HG03103 (cell line): ENCODE measurements around the gene INSR.
"Not testable (repeated sequence)": the region's sequence is repeated elsewhere in the genome, so short reads cannot be mapped to it uniquely, and the experiment has no call there.

Source experiments
- ATAC-seq: cut with Tn5 transposase; IDR thresholded peaks from one replicate; pipeline ENCODE4 v1.9.1; 2021; ENCODE audit warnings: low read depth; ENCODE audit not compliant: unreplicated experiment

The INSR gene

GRCh38 chr19:7149956-7150705 lies 144.1 kb downstream of the INSR start:
- ATAC-seq, result no peak

DNA sequence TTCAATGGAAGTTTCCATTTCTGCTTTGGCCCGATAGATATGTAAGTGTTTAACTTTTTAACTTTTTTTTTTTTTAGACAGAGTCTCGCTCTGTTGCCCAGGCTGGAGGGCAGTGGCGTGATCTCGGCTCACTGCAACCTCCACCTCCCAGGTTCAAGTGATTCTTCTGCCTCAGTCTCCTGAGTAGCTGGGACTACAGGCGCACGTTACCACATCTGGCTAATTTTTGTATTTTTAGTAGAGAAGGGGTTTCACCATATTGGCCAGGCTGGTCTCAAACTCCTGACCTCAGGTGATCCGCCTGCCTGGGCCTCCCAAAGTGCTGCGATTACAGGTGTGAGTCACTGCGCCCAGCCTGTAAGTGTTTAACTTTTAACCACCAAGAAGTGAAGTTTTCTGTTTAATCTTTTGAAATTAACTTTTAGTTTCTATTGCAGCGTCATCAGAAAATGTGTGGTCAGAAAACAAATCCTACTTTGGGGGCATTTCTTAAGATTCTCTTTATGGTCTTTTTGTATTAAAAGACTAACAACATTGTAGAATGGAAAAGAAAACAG lies 147.0 kb downstream of the INSR start:
- ATAC-seq, result not testable (repeated sequence)

- ATAC-seq, result not testable (repeated sequence)
Measured at GRCh38 chr19:7146086-7146485, 148.1 kb downstream of the INSR start.

- ATAC-seq, result no peak
Measured at GRCh38 chr19:7145494-7145893, 148.7 kb downstream of the INSR start.

GRCh38 chr19:7142771-7143170 lies 151.4 kb downstream of the INSR start:
- no peak for ATAC-seq

- no peak for ATAC-seq
Measured at GRCh38 chr19:7140137-7140536, 154.1 kb downstream of the INSR start.

- ATAC-seq, result no peak
Measured at GRCh38 chr19:7139095-7139494, 155.1 kb downstream of the INSR start.

- no peak for ATAC-seq
Measured at GRCh38 chr19:7138402-7138801, 155.8 kb downstream of the INSR start.

DNA sequence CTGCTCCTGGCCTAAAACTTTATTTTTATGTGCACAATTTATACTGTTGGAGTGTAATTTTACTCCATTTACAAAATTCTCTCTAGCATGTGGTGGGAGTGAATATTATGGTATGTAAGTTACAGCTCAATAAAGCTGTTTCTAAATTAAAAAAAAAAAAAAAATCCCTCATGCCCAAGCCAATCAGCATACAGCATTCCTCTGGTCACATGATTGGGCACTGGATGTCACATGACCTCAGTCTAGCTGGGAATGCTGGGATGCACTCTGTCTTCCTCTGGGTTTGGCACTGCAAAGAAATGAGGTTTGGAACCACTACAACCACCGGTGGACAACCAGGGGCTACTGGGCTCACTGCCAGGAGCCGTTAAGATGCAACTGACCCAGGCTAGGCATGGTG lies 157.1 kb downstream of the INSR start:
- ATAC-seq, result no peak

- no peak for ATAC-seq
Measured at GRCh38 chr19:7132054-7132453, 162.2 kb downstream of the INSR start.

DNA sequence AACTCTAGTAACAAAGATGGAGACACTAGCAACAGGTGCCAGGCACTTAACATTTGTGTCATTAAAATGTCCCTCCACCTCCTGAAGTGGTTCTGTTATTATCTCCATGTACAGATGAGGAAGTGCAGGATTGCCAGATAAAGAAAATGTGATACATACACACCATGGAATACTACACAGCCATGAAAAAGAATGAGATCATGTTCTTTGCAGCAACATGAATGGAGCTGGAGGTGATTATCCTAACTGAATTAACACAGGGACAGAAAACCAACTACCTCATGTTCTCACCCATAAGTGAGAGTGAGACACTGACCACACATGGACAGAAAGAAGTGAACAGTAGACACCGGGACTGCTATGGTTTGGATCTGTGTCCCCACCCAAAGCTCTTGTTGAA lies 164.2 kb downstream of the INSR start:
- ATAC-seq, result no peak

DNA sequence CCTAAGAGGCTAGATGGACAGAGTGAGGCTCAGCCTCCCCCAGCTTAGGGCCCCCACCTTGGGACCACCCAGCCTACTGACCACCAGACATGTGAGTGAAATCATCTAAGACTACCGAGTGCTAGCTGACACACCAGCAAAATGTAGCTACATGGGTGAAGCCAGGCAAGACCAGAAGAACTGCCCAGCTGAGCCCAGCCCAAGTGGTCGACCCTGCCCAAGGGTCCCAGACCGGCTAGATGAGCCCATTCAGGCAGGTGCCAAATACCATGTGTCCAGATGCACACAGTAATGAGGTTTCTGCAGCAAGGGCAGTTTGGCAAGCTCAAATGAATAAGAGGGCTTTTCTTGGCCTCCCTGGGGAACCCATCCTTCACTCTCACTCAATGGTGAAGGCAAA lies 168.1 kb downstream of the INSR start:
- ATAC-seq, result no peak

GRCh38 chr19:7125221-7125620 lies 169.0 kb downstream of the INSR start:
- no peak for ATAC-seq

- ATAC-seq, result no peak
Measured at GRCh38 chr19:7124782-7125181, 169.4 kb downstream of the INSR start.

- ATAC-seq, result no peak
Measured at GRCh38 chr19:7122701-7123100, 171.5 kb downstream of the INSR start.

DNA sequence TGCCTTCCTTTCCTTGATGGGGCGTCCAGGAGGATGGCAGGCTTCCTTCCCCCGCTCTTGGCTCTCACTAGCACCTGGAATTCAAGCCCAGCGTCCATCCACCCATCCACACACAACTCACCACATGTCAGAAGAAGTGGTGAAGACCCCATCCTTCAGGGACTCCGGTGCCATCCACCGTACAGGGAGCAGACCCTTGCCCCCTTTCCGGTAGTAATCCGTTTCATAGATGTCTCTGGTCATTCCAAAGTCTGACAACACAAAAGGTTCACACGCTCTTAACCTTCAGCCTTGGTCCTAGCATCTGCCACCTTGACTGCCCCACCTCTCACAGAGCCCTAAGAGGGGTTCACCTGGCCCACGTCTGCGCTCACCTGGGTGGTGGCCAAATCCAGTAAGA lies 173.7 kb downstream of the INSR start:
- no peak for ATAC-seq

DNA sequence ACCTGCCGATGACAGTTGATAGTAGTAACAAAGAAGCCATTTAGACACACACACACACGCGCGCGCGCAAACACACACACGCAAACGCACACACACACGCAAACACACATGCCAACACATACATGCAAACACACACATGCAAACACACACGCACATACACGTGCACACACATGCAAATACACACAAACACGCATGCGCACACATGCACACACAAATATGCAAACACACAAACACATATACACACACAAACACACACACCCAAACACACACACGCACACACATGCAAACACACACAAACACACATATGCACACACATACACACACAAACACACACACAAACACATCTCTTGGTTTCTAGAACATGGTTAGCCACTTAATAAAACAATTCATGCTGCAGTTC lies 174.6 kb downstream of the INSR start:
- no peak for ATAC-seq

GRCh38 chr19:7117248-7117647 lies 177.0 kb downstream of the INSR start:
- no peak for ATAC-seq

GRCh38 chr19:7115721-7116120 lies 178.5 kb downstream of the INSR start:
- no peak for ATAC-seq

DNA sequence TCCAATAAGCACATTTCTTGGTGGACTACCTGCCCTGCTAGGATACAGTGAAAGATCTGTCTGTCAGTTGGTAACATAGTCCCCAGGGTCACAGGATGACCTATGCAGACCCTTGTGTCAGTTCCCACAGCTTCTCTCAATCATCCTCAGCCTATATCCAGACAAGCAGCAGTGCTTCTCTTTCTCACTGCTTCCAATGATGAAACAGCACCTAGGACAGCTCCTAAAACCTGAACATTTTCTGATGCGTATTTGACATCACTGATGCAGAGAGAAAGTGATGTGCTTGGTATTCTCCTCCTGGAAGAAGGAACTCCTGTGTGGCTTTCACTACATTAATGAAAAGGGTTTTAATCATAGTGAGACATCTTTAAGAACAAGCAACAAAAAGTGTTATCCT lies 181.0 kb downstream of the INSR start:
- ATAC-seq, result no peak

GRCh38 chr19:7112675-7113074 lies 181.5 kb downstream of the INSR start:
- ATAC-seq, result no peak

DNA sequence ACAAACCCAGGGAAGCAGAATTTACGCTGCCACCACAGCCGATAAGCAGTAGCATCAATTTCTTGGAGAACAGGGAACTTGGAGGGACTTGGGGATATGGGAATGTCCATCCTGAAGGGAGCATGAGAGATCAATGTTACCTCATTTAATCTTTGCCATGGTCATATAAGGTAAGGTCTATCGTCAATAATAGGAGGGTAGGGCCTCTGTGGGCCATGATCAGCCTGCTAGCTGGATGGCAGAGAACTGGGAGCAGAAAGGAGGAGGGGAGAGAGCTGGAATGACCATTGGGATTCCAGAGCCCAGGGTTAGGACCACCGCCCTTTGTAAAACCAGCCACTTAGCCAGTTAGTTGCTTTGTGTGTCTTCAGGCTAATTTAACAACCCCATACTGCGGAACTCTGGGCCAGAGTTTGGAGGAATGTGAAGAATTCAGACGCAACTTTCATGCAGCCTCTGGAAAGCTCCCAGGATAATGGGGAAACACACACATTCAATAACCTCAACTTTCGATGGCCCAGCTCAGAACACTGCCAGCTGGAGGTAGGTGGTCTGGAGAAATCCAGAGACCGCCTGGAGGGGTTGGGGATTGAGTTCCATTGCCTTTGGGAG lies 184.4 kb downstream of the INSR start:
- no peak for ATAC-seq
